Eye (tissue), 1 donor: Measurements from ENCODE around the gene HIGD2A.

Source experiments
- DNase-seq: peaks from one replicate; pipeline ENCODE4 v3.0.0-alpha.2; 2015

Gene HIGD2A

GRCh38 chr5:176369934-176370711 is 18.4 kb upstream of the HIGD2A start:
- no peak for DNase-seq

GRCh38 chr5:176371621-176372539 is 16.7 kb upstream of the HIGD2A start:
- no peak for DNase-seq

GRCh38 chr5:176373100-176373818 is 15.3 kb upstream of the HIGD2A start:
- no peak for DNase-seq

GRCh38 chr5:176379881-176380280 is 8.7 kb upstream of the HIGD2A start:
- DNase-seq, result no peak

GRCh38 chr5:176381423-176381822 is 7.1 kb upstream of the HIGD2A start:
- DNase-seq, result no peak

- no peak for DNase-seq
These were observed 6.6 kb upstream of the HIGD2A start for GRCh38 chr5:176381979-176382378.

- DNase-seq, result no peak
These were observed 5.8 kb upstream of the HIGD2A start for GRCh38 chr5:176382721-176383120.

GRCh38 chr5:176383248-176383905 is 5.2 kb upstream of the HIGD2A start:
- no peak for DNase-seq

- DNase-seq, result no peak
These were observed 4.6 kb upstream of the HIGD2A start for GRCh38 chr5:176383961-176384360.

GRCh38 chr5:176384366-176384930 is 4.1 kb upstream of the HIGD2A start:
- DNase-seq, result no peak

GRCh38 chr5:176384991-176385390 is 3.6 kb upstream of the HIGD2A start:
- no peak for DNase-seq

- no peak for DNase-seq
These were observed 2.1 kb upstream of the HIGD2A start for GRCh38 chr5:176386491-176386890.

- no peak for DNase-seq
These were observed 1.1 kb upstream of the HIGD2A start for GRCh38 chr5:176387384-176387925.

GRCh38 chr5:176388003-176388443 is 528 bp upstream of the HIGD2A start:
- peak; percentile 9 for DNase-seq

- DNase-seq, result no peak
These were observed 878 bp downstream of the HIGD2A start for GRCh38 chr5:176389135-176390123.

- DNase-seq, result no peak
These were observed 2.9 kb downstream of the HIGD2A start for GRCh38 chr5:176391479-176391878.

- DNase-seq, result no peak
These were observed 3.4 kb downstream of the HIGD2A start for GRCh38 chr5:176391999-176392398.

GRCh38 chr5:176392526-176392925 is 4.0 kb downstream of the HIGD2A start:
- DNase-seq, result no peak

- DNase-seq, result no peak
These were observed 5.5 kb downstream of the HIGD2A start for GRCh38 chr5:176394096-176394495.

GRCh38 chr5:176394881-176395675 is 6.5 kb downstream of the HIGD2A start:
- DNase-seq, result no peak
